Measurements from ENCODE around the gene GABRQ.

DNA sequence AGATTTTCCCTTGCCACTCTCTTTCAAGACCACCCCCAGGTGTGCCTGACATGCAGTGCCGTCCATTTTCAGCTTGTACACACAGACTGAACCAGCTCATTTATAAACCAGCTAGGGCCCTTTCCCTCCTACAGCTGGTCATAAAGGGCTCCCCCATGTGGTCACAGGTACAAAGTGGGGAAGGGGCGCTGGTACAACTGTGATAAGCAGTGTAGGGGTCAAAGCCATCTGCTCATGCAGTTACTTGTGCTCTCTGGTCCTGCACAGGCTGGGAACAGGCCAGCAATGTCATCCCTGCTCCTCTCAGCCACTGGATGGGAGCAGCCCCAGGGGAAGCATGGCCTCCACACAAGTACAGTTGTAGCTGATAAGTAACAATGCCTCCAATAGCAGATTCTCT is 20.6 kb downstream of the GABRQ start:
- TF ChIP-seq, protein P1, sequence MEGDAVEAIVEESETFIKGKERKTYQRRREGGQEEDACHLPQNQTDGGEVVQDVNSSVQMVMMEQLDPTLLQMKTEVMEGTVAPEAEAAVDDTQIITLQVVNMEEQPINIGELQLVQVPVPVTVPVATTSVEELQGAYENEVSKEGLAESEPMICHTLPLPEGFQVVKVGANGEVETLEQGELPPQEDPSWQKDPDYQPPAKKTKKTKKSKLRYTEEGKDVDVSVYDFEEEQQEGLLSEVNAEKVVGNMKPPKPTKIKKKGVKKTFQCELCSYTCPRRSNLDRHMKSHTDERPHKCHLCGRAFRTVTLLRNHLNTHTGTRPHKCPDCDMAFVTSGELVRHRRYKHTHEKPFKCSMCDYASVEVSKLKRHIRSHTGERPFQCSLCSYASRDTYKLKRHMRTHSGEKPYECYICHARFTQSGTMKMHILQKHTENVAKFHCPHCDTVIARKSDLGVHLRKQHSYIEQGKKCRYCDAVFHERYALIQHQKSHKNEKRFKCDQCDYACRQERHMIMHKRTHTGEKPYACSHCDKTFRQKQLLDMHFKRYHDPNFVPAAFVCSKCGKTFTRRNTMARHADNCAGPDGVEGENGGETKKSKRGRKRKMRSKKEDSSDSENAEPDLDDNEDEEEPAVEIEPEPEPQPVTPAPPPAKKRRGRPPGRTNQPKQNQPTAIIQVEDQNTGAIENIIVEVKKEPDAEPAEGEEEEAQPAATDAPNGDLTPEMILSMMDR (IDR thresholded peaks at IDR 0.05; ENCODE audit: borderline replicate concordance, extremely low read depth, low read length, poor library complexity, severe bottlenecking) = no peak
- no peak for TF ChIP-seq EZH2 (IDR thresholded peaks at IDR 0.05; ENCODE audit: borderline replicate concordance, low read depth, low read length, severe bottlenecking)
